Left kidney (tissue), 2 donors: ENCODE results near the gene WHAMM. TPM values are rescaled to one million over a fixed set of nuclear protein-coding genes. Genes with fewer than 3 reads are reported as not detected.
"Not testable (repeated sequence)": the region's sequence is repeated elsewhere in the genome, so short reads cannot be mapped to it uniquely, and the experiment has no call there.

ENCODE experiments used
- DNase-seq: peaks from one replicate; pipeline ENCODE4 v3.0.0-alpha.2; 2013
- polyA plus RNA-seq: library from polyadenylated mRNA; unstranded; fragments of 120-200 nt; gene quantifications from one replicate; pipeline ENCODE4 v1.2.1, GENCODE V29; 2013; ENCODE audit not compliant: insufficient read length

WHAMM gene
- polyA plus RNA-seq, 1 donor = 16.1 TPM

DNA sequence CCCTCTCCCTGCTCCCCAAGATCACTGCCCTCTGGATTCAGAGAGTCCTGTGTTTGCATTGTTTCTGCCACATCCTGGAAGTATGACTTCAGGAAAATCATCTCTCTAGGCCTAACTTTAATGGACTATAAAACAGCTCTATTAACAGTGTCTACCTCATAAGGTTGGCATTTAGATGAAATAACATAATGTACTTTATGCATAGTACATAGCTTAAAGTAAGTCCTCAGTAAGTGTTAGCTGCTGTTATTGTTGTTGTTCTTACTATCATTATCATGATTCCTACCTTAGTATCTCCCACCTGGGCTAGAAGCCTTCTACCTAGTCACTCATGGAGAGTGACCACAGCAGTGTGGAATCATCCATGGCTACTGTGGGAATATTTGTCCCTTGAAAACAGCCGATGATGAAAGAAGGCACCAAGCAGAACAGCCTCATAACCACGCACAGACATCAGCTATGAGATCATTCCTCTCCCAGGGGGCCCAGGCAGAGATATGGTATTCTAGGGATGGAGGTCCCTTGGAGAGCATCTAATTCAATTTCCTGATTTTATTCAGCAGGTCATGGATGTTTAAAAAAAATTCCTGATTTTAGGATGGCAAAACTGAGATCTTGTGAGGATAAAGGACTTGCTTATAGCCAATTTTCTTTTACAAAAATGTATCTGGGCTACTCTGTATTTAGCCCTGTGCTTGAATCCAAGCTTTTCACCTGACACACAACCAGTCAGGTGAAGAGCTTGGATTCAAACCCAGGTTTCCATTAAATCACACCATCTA lies 5.4 kb upstream of the WHAMM start:
- no peak for DNase-seq

DNA sequence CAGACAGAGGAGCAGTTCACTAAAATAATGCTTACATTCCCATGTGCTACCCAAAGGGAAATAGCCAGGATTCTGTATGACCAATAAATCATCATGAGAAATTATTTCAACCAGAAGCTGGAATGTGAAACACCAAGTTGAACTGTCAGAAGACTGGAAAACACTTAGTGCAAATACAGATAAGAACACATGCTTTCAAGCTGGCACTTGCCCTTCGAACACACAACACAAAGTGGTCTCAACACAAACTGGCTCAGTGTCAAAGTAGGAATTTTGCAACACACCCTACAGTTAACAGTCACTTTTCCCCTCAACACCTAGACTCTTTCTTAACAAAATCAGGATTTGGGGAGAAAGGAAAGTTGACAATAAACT lies 4.9 kb upstream of the WHAMM start:
- DNase-seq = no peak

DNA sequence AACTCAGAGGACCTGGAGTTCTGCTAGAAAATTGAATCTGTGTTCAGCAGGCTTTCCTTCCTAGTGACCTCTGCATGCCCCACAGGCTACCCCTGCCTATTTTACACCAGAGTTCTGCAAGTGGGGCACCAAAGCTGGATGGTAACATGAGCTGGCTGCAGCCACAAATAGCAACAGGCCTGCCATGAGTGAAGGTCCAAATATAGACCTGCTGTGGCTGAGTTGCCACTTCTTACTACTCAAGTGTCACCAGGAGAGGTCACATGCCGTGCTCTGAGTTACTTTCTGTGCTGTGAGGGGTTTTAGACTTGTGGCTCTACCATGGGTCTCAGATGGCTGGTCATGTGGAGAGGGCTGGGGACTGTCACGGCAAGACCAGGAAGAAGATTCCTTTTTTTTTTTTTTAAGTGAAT lies 3.4 kb upstream of the WHAMM start, which contains the start of gene FSD2:
Gene FSD2 (minus strand): TSS at position 76 of the 413 bp plus-strand sequence. CDS start 18,679 bp downstream, outside the sequence.
- peak; percentile 26 for DNase-seq

DNA sequence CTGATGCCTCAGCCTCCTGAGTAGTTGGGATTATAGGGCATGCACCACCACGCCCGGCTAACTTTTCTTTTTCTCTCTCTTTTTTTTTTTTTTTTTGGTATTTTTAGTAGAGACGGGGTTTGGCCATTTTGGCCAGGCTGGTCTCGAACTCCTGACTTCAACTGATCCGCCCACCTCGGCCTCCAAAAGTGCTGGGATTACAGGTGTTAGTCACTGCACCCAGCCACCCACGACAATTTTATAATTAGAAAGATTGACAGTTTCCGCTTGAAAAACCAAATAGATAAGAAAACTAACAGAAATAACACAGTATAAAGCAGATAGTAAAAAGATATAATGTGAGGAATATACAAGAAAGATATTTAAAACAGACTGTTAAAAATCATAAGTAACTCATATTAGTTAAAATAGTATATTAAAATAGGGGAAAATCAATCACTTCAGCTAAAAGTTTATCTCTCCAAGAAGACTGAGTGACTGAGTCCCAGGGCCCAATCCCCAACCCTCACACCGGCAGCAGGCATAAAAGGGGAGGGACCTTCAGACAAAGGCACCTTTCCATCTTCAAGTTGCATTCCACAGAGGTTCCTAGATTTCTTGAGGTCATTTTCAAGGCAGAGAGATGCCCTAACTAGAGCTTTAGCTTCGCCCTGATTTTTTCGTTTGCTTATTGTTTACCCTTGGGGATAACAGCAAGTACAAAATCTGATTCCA lies 1.4 kb upstream of the WHAMM start:
- DNase-seq = no peak

DNA sequence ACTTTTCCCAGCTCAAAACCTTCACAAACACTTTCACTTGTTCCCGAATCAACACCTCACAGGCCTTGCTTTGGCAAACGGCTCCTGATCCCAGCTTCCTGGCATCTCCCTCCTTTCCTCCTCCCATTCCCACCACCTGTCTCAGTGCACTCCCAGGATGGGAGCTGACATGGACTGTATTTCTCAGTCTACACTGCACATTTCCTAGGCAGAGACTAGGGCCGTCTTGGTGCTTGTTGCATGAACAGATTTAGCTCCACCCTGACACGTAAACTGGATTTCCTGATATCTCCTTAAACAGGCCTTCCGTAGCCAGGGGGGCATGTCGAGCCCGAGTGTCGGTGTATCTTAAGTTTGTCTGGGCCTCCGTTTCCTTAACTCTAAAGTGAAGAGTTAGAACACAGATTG lies 790 bp upstream of the WHAMM start:
- DNase-seq = no peak

DNA sequence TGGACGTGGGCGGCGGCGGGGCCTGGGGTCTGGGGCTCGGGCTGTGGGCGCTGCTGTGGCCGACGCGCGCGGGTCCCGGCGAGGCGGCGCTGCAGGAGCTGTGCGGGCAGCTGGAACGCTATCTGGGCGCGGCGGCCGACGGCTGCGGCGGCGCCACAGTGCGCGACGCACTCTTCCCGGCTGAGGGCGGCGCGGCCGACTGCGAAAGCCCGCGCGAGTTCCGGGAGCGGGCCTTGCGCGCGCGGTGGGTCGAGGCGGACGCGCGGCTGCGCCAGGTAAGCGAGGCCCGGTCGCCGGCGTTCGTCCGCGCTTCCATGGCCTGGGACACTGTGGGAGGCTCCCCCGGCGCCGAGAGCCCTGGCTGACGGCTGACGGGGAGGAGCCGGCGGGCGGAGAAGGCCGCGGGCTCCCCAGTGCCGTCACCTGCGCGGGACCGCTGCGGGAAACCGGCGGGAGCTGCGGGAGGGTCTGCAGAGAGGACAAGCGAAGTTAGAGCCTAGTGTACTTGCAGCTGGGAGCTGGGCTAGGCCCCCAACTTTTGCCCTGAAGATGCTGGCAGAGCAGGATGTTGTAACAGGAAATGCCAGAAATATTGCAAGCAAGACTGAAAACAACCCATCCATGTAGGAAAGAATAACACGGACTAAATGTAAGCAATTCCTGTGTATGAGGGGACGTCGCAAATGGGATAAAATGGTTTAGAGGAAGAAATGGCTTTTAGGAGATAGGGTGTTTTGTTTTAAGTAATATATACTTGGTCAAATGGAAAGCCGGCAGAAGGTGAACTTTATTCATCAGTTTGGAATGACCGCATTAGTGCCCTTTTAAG lies 847 bp downstream of the WHAMM start:
- DNase-seq = peak; percentile 22

DNA sequence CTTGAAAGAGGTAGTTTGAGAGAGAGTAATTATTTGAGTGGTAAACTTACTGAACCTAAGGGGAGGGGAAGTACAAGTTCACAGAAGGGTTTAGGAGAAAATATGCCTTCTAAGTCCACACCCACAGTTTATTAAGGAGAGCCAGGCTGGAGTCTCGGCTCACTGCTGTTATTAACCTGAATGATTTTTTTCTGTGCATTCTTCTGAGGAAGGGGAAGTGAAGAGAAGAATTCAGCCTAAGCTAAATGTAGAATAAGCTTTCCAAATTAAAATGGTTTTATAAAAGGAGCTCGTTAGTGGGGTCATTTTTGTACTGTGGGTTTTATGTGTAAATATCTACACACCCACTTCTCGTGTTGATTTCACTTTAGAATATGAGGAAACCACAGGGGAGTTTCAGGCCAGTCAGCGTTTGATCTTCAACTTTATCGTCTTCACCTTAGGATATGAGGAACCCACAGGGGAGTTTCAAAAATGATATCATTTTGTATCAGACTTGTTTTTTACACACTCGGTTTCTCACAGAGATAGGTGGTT lies 1.5 kb downstream of the WHAMM start:
- peak; percentile 28 for DNase-seq

DNA sequence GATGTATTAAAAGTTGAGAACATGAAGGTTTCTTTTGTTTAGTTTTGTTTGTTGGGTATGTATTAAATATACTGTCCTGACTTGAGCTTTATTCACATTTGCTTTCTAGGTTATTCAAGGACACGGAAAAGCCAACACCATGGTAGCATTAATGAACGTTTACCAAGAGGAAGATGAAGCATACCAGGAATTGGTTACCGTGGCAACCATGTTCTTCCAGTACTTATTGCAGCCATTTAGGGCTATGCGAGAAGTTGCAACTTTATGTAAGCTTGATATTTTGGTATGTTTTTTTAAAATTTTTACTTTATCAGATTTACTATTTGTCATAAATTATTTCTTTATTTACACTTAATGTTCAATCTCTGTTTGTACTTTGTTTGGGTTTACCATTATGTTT lies 3.6 kb downstream of the WHAMM start:
- no peak for DNase-seq

DNA sequence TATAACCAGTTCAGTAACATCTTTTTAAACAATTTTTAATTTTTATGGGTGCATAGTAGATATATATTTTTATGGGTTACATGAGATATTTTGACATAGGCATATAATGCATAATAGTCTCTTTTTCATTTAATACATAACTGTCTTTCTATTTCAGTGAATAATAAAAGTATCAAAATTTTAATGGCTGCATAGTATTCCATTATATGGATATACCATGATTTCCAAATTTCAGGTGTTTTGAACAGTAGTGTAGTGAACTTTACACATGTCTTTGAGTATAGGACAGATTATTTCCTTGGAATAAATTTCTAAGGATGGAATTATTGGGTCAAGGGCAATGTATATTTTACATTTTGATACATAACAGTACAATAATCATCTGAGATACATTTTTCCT lies 10.7 kb downstream of the WHAMM start:
- DNase-seq = no peak

DNA sequence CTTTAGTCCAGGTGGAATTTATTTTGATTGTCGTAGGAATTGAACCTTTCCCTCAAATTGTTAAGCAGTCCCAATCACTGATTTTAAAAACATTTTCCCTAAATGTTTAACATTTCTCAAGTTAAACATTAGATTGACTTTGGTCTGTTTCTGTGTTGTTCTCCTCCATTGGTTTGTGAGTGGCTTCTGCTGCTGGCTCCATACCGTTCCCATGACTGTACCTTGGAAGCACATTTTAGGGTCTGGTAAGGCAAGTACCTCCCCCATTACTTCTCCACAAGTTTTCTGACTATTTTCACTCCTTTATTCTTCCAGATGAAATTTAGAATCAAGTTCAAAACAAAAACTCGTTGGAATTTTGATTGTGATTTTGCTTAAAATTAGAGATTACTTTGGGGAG lies 12.0 kb downstream of the WHAMM start:
- DNase-seq = not testable (repeated sequence)

DNA sequence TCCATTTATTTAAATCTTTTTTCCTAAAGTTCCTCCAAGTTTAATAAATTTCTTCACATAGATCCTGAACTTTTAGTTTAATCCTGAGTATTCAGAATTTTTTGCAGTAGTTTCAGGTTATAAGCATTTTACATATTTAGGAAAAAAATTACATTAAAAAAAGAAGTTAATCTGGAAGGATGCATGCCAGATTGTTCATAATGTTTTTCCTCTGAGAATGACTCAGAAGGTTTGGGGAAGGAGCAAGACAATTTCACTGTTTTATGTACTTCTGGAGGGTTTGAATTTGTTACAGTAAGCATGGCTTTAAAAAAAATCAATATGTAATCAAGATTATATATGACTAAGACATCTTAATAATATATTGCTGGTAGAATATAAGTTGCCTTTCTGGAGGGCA lies 12.4 kb downstream of the WHAMM start:
- not testable (repeated sequence) for DNase-seq

DNA sequence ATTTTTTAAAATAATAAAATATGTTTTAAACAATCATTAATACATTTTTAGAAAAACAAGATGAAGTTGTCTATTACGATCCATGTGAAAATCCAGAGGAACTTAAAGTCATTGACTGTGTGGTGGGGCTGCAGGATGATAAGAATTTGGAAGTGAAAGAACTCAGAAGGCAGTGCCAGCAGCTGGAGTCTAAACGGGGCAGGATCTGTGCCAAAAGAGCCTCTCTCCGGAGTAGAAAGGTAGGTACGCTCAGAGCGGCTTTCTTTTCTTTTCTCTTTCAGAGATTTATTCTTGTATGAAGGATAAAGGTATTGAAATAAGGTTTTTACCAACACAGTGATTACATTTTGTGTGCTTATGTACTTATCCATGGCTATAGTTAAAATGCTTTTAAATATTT lies 13.6 kb downstream of the WHAMM start:
- DNase-seq = no peak

DNA sequence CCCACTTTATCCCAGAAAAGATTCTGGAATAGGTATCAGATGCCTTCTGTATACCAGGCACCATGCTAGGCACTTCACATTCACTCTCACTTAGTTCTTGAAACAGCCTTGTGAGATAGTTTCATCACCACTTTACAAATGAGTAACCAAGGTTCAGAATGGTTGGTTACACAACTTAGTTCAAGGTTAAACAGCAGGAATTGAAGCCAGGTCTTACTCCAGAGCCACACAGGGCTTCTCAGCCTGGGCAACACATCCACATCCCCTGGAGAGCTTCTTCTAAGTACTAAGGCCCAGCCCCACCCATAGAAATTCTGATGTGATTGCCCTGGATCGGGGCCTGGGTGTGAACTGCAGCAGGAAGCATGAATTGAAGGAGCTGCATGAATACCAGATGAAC lies 18.6 kb downstream of the WHAMM start:
- DNase-seq = no peak

DNA sequence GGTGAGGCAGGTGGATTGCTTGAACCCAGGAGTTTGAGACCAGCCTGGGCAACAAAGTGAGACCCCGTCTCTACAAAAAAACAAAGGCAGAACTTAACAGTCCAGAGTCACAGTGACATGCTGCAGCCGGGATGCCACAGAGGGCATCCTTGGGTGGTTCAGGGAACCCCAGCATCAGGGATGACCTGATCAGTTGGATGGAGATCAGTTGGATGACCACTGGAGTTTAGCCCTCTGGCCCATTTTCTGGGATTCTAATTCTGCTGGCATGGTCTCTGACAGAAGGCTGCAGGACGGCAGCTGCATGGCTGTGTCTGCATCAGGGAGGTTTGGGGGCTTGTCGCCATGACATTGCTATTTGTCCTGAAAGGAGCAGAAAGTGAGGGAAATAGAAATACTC lies 19.8 kb downstream of the WHAMM start:
- no peak for DNase-seq

DNA sequence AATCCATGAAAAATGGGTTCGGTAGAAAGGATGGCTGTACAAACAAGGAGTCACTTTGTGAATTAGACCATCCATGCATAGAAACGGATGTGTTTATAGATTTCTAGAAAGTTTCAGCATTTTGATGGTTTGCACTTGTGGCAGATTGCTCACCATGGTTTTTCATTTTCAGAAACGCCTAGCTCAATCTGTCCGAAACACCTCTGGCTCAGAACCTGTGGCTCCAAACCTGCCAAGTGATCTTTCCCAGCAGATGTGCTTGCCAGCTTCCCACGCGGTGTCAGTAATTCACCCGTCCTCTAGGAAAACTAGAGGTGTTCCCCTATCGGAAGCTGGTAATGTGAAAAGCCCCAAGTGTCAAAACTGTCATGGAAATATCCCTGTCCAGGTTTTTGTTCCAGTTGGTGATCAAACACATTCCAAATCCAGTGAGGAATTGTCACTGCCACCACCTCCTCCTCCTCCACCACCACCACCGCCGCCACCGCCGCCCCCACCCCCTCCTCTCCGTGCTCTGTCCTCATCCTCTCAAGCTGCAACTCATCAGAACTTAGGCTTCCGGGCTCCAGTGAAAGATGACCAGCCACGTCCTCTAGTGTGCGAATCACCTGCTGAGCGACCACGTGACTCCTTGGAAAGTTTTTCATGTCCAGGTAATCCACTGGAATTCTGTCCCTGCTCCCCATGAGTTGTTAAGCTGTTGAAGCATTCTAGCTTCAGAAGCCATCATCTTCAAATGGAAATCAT lies 21.2 kb downstream of the WHAMM start:
- no peak for DNase-seq

DNA sequence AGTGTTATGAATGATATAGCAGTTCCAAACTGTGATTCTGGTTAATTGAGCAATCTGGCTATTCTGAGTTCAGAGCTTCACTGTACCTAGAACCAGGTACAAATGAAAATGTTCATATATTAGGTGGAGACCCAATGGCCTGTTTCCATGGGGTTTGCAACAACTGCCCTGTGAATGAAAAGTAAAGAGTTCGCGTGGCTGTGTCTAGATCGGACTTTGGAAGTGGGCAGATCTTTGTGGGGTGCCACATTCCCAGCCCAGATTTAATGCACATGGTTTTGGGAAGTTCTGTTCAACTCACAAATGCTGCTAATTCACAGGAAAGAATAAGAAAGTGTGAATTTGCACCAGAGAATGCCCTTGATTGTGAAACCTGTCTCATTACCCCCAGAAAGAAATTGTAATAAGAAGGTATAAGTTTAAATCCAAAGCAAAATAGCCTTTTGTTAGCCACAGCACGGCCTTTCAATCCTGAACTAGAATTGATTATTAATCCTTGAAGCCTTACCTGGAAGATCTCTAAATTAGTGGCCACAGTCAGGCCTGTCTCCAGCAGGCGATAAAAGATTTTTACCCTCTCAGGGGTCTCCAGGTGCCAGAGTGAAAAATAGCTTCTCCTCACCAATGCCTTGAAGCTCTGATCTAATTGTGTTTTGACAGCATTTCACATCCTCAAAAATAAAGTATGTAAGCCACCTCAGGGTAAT lies 22.6 kb downstream of the WHAMM start:
- no peak for DNase-seq

DNA sequence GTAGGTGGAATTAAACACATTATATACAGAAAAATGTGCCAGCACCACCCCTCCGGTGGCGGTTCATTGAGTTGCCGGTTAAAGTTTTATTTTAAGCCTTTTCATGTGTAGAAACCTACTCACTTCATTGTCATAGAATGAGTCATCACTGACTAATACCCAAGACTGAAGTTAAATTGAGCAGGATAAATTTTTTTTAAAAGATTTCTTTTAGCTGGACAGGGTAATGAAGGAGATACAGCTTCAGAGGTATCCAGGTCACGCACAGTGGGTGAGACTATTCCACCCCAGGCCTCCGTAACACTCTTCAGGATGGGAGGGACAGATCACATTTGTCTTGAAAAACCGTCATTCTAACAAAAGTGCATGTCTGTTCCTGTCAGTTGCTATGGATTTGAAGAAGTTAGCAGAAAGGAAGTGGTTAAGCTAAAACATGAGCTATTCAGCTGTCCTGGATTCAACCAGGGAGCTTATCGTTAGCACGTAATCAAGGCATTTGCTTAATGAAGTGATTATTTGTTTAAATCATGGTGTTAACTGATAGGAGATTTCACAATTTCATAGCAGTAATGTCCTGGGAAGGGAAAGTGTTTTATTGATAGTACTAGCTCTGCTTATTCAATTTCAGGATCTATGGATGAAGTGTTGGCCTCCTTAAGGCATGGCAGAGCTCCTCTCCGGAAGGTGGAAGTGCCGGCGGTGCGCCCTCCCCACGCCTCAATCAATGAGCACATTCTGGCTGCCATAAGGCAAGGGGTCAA lies 23.4 kb downstream of the WHAMM start:
- no peak for DNase-seq

DNA sequence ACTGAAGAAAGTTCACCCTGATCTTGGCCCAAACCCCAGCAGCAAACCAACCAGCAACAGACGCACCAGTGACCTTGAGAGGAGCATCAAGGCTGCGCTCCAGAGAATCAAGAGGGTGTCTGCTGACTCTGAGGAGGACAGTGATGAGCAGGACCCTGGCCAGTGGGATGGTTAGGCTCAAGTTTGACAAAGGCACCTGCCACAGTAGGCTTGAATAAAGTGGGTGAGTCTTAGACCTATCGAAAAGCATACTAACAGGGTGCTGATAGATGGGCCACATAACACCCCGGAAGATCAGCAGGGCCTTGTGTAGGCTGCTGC lies 23.9 kb downstream of the WHAMM start:
- no peak for DNase-seq

DNA sequence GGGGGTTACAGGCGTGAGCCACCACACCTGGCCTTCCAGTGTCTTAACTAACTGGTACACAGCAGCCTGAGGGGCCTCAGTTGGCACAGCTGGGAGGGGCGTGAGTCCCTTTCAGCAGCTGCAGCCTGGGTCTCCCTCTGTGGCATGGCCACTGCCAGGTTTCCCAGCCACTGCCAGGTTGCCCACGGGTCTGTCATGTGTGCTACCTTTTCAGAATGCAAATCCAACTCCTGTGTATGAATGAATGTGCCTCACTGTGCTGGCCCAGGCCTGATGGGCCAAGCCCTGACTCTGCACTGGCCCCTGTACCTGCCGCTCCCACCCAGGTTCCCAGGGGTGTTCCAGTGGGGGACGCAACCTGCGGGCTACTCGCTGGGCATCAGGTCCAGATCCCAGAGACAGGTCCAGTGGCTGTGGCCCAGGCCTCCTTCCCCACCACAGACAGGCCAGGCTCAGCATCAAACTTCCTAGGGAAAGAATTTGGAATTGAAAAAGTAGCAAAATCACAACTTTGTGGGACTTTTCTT lies 26.0 kb downstream of the WHAMM start:
- no peak for DNase-seq

DNA sequence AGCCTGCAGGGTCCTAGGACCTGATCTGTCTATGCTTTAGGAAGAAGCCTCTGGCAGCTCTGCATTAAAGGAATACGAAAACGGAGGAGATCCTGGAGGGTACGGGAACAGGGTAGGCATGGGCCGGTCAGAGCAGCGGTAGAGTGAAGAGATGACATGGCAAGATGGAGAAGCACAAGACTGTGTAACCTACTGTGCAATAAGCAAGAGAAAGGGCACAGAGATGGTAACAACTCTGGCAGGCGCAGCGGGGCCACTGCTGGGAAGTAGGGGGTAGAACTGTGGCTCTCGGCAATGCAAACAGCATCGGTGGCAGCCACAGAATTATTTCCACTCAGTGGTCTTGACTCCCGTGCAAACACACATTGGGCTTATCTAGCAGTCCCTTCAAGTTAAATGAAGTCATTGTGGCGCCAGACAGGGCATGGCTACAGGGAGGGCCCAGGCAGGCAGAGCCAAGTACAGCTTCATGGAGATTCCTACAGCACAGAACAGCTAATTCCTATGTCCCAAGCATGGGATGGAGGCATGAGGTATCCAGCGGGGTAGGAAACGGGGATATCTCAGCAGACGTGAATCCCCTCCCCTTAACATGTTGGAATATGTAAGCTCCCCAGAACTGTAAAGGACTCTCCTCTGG lies 28.8 kb downstream of the WHAMM start:
- no peak for DNase-seq
